ENCODE data around the gene MBD3.

DNA sequence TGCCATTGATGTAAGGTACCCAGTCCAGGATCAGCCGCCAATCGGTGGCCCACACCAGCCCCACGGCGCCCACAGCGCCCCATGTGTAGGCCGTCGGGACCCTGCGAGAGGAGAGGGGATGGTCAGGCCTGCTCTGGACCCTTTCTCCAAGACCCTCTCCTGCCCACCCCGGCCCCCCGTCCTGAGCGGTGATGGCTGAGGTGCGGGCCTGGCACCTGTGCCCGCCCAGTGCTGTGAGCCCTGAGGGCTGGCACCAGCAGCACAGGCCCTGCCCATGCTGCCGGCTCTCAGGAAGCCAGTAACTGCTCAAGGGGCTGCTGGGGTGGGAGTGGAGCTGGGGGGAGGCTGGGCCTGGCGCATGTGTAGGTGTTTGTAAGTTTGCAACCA lies 6.8 kb upstream of the MBD3 start:
- TF ChIP-seq, protein P1, sequence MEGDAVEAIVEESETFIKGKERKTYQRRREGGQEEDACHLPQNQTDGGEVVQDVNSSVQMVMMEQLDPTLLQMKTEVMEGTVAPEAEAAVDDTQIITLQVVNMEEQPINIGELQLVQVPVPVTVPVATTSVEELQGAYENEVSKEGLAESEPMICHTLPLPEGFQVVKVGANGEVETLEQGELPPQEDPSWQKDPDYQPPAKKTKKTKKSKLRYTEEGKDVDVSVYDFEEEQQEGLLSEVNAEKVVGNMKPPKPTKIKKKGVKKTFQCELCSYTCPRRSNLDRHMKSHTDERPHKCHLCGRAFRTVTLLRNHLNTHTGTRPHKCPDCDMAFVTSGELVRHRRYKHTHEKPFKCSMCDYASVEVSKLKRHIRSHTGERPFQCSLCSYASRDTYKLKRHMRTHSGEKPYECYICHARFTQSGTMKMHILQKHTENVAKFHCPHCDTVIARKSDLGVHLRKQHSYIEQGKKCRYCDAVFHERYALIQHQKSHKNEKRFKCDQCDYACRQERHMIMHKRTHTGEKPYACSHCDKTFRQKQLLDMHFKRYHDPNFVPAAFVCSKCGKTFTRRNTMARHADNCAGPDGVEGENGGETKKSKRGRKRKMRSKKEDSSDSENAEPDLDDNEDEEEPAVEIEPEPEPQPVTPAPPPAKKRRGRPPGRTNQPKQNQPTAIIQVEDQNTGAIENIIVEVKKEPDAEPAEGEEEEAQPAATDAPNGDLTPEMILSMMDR (conservative IDR thresholded peaks at IDR 0.05; ENCODE audit: low read depth in 2 of 2) = no peak
- no peak for TF ChIP-seq JUNB (IDR thresholded peaks at IDR 0.05; ENCODE audit: unreplicated experiment)
- no peak for TF ChIP-seq EZH2 (IDR thresholded peaks at IDR 0.05; ENCODE audit: low read depth, unreplicated experiment)
- TF ChIP-seq, protein P2, sequence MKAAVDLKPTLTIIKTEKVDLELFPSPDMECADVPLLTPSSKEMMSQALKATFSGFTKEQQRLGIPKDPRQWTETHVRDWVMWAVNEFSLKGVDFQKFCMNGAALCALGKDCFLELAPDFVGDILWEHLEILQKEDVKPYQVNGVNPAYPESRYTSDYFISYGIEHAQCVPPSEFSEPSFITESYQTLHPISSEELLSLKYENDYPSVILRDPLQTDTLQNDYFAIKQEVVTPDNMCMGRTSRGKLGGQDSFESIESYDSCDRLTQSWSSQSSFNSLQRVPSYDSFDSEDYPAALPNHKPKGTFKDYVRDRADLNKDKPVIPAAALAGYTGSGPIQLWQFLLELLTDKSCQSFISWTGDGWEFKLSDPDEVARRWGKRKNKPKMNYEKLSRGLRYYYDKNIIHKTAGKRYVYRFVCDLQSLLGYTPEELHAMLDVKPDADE (IDR thresholded peaks at IDR 0.05) = no peak
- TF ChIP-seq, protein P3, sequence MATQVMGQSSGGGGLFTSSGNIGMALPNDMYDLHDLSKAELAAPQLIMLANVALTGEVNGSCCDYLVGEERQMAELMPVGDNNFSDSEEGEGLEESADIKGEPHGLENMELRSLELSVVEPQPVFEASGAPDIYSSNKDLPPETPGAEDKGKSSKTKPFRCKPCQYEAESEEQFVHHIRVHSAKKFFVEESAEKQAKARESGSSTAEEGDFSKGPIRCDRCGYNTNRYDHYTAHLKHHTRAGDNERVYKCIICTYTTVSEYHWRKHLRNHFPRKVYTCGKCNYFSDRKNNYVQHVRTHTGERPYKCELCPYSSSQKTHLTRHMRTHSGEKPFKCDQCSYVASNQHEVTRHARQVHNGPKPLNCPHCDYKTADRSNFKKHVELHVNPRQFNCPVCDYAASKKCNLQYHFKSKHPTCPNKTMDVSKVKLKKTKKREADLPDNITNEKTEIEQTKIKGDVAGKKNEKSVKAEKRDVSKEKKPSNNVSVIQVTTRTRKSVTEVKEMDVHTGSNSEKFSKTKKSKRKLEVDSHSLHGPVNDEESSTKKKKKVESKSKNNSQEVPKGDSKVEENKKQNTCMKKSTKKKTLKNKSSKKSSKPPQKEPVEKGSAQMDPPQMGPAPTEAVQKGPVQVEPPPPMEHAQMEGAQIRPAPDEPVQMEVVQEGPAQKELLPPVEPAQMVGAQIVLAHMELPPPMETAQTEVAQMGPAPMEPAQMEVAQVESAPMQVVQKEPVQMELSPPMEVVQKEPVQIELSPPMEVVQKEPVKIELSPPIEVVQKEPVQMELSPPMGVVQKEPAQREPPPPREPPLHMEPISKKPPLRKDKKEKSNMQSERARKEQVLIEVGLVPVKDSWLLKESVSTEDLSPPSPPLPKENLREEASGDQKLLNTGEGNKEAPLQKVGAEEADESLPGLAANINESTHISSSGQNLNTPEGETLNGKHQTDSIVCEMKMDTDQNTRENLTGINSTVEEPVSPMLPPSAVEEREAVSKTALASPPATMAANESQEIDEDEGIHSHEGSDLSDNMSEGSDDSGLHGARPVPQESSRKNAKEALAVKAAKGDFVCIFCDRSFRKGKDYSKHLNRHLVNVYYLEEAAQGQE (IDR thresholded peaks at IDR 0.05; ENCODE audit: unreplicated experiment) = no peak
- TF ChIP-seq NANOG (IDR thresholded peaks at IDR 0.05; ENCODE audit: borderline replicate concordance) = no peak
- no peak for TF ChIP-seq POLR2AphosphoS5 (IDR thresholded peaks at IDR 0.05; ENCODE audit: low read depth)
- TF ChIP-seq EZH2phosphoT487 (IDR thresholded peaks at IDR 0.05; ENCODE audit: unreplicated experiment) = no peak
- no peak for TF ChIP-seq STAT1 (IDR thresholded peaks at IDR 0.05; ENCODE audit: unreplicated experiment)
- no peak for TF ChIP-seq CREB1 (CRISPR knock-in tag; IDR thresholded peaks at IDR 0.05; ENCODE audit: low read depth)
- TF ChIP-seq ZNF331 (CRISPR knock-in tag; IDR thresholded peaks at IDR 0.05; ENCODE audit: low read depth) = no peak
- TF ChIP-seq, protein P4, sequence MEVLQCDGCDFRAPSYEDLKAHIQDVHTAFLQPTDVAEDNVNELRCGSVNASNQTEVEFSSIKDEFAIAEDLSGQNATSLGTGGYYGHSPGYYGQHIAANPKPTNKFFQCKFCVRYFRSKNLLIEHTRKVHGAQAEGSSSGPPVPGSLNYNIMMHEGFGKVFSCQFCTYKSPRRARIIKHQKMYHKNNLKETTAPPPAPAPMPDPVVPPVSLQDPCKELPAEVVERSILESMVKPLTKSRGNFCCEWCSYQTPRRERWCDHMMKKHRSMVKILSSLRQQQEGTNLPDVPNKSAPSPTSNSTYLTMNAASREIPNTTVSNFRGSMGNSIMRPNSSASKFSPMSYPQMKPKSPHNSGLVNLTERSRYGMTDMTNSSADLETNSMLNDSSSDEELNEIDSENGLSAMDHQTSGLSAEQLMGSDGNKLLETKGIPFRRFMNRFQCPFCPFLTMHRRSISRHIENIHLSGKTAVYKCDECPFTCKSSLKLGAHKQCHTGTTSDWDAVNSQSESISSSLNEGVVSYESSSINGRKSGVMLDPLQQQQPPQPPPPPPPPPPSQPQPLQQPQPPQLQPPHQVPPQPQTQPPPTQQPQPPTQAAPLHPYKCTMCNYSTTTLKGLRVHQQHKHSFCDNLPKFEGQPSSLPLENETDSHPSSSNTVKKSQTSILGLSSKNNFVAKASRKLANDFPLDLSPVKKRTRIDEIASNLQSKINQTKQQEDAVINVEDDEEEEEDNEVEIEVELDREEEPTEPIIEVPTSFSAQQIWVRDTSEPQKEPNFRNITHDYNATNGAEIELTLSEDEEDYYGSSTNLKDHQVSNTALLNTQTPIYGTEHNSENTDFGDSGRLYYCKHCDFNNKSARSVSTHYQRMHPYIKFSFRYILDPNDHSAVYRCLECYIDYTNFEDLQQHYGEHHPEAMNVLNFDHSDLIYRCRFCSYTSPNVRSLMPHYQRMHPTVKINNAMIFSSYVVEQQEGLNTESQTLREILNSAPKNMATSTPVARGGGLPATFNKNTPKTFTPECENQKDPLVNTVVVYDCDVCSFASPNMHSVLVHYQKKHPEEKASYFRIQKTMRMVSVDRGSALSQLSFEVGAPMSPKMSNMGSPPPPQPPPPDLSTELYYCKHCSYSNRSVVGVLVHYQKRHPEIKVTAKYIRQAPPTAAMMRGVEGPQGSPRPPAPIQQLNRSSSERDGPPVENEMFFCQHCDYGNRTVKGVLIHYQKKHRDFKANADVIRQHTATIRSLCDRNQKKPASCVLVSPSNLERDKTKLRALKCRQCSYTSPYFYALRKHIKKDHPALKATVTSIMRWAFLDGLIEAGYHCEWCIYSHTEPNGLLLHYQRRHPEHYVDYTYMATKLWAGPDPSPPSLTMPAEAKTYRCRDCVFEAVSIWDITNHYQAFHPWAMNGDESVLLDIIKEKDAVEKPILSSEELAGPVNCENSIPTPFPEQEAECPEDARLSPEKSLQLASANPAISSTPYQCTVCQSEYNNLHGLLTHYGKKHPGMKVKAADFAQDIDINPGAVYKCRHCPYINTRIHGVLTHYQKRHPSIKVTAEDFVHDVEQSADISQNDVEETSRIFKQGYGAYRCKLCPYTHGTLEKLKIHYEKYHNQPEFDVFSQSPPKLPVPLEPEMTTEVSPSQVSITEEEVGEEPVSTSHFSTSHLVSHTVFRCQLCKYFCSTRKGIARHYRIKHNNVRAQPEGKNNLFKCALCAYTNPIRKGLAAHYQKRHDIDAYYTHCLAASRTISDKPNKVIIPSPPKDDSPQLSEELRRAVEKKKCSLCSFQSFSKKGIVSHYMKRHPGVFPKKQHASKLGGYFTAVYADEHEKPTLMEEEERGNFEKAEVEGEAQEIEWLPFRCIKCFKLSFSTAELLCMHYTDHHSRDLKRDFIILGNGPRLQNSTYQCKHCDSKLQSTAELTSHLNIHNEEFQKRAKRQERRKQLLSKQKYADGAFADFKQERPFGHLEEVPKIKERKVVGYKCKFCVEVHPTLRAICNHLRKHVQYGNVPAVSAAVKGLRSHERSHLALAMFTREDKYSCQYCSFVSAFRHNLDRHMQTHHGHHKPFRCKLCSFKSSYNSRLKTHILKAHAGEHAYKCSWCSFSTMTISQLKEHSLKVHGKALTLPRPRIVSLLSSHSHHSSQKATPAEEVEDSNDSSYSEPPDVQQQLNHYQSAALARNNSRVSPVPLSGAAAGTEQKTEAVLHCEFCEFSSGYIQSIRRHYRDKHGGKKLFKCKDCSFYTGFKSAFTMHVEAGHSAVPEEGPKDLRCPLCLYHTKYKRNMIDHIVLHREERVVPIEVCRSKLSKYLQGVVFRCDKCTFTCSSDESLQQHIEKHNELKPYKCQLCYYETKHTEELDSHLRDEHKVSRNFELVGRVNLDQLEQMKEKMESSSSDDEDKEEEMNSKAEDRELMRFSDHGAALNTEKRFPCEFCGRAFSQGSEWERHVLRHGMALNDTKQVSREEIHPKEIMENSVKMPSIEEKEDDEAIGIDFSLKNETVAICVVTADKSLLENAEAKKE (CRISPR knock-in tag; IDR thresholded peaks at IDR 0.05) = no peak
